ENCODE measurements around the gene KCTD18.
A peak's percentile ranks its signal among the peaks of the same experiment; 100 is the strongest.

The KCTD18 gene

GRCh38 chr2:200475795-200476194 lies 34.1 kb downstream of the KCTD18 start:
- ATAC-seq (ENCODE audit: low read depth) (no peak), DNase-seq (ENCODE audit: low spot score) (no peak)
- no peaks in the 10 kb centered on the region for H3K27me3 ChIP-seq (ENCODE audit: insufficient read depth, poor library complexity, severe bottlenecking)
- no peaks in the 10 kb centered on the region for H3K9me3 ChIP-seq (ENCODE audit: severe bottlenecking)
- no peak for TF ChIP-seq CTCF (IDR thresholded peaks at IDR 0.05; ENCODE audit: poor library complexity, severe bottlenecking)
- no peak overlapping the region for H3K27ac ChIP-seq (ENCODE audit: poor library complexity, severe bottlenecking)
- H3K36me3 ChIP-seq (ENCODE audit: low read depth) = peaks cover 38% of the 10 kb centered on the region
- peaks cover 20% of the 10 kb centered on the region for H3K4me1 ChIP-seq (ENCODE audit: insufficient read depth, poor library complexity, severe bottlenecking)
- no peak overlapping the region for H3K4me3 ChIP-seq (ENCODE audit: severe bottlenecking)

- Histone ChIP-seq H3K27ac (ENCODE audit: poor library complexity, severe bottlenecking) (no peak overlapping the region), H3K27me3 (ENCODE audit: insufficient read depth, poor library complexity, severe bottlenecking) (no peaks in the 10 kb centered on the region), H3K9me3 (ENCODE audit: severe bottlenecking) (no peaks in the 10 kb centered on the region), H3K4me3 (ENCODE audit: severe bottlenecking) (no peak overlapping the region), H3K36me3 (ENCODE audit: low read depth) (peaks cover 51% of the 10 kb centered on the region), H3K4me1 (ENCODE audit: insufficient read depth, poor library complexity, severe bottlenecking) (no peaks in the 10 kb centered on the region)
- ATAC-seq (ENCODE audit: low read depth) = no peak
- no peak for DNase-seq (ENCODE audit: low spot score)
- no peak for TF ChIP-seq CTCF (IDR thresholded peaks at IDR 0.05; ENCODE audit: poor library complexity, severe bottlenecking)
Observed at GRCh38 chr2:200472853-200473464, 36.9 kb downstream of the KCTD18 start.

- DNase-seq (ENCODE audit: low spot score) (no peak), ATAC-seq (ENCODE audit: low read depth) (no peak)
- Histone ChIP-seq H3K27ac (ENCODE audit: poor library complexity, severe bottlenecking) (no peak overlapping the region), H3K36me3 (ENCODE audit: low read depth) (peaks cover 57% of the 10 kb centered on the region), H3K27me3 (ENCODE audit: insufficient read depth, poor library complexity, severe bottlenecking) (no peaks in the 10 kb centered on the region), H3K4me1 (ENCODE audit: insufficient read depth, poor library complexity, severe bottlenecking) (no peaks in the 10 kb centered on the region), H3K9me3 (ENCODE audit: severe bottlenecking) (no peaks in the 10 kb centered on the region), H3K4me3 (ENCODE audit: severe bottlenecking) (no peak overlapping the region)
- TF ChIP-seq CTCF (IDR thresholded peaks at IDR 0.05; ENCODE audit: poor library complexity, severe bottlenecking) = no peak
Observed at GRCh38 chr2:200471928-200472645, 37.8 kb downstream of the KCTD18 start.

- H3K4me1 ChIP-seq (ENCODE audit: insufficient read depth, poor library complexity, severe bottlenecking) = no peaks in the 10 kb centered on the region
- H3K4me3 ChIP-seq (ENCODE audit: severe bottlenecking) = no peak overlapping the region
- H3K27ac ChIP-seq (ENCODE audit: poor library complexity, severe bottlenecking) = no peak overlapping the region
- no peaks in the 10 kb centered on the region for H3K27me3 ChIP-seq (ENCODE audit: insufficient read depth, poor library complexity, severe bottlenecking)
- H3K36me3 ChIP-seq (ENCODE audit: low read depth) = peaks cover 61% of the 10 kb centered on the region
- ATAC-seq (ENCODE audit: low read depth) (peak; percentile 70), DNase-seq (ENCODE audit: low spot score) (no peak)
- peak; percentile 76 for TF ChIP-seq CTCF (IDR thresholded peaks at IDR 0.05; ENCODE audit: poor library complexity, severe bottlenecking)
- H3K9me3 ChIP-seq (ENCODE audit: severe bottlenecking) = no peaks in the 10 kb centered on the region
Observed at GRCh38 chr2:200471324-200471848, 38.5 kb downstream of the KCTD18 start.

GRCh38 chr2:200470230-200470629 lies 39.6 kb downstream of the KCTD18 start:
- TF ChIP-seq CTCF (IDR thresholded peaks at IDR 0.05; ENCODE audit: poor library complexity, severe bottlenecking) = no peak
- no peak overlapping the region for H3K4me3 ChIP-seq (ENCODE audit: severe bottlenecking)
- no peaks in the 10 kb centered on the region for H3K27me3 ChIP-seq (ENCODE audit: insufficient read depth, poor library complexity, severe bottlenecking)
- no peaks in the 10 kb centered on the region for H3K4me1 ChIP-seq (ENCODE audit: insufficient read depth, poor library complexity, severe bottlenecking)
- H3K9me3 ChIP-seq (ENCODE audit: severe bottlenecking) = no peaks in the 10 kb centered on the region
- ATAC-seq (ENCODE audit: low read depth) (no peak), DNase-seq (ENCODE audit: low spot score) (no peak)
- no peak overlapping the region for H3K27ac ChIP-seq (ENCODE audit: poor library complexity, severe bottlenecking)
- H3K36me3 ChIP-seq (ENCODE audit: low read depth) = peaks cover 61% of the 10 kb centered on the region

All from RWPE2 (cell line).